Esophagus muscularis mucosa (tissue), 3 donors: ENCODE data around the gene THSD4.

Experiments used
- CTCF ChIP-seq, 3 experiments: fragments of 200-600 bp in 2 of 3; fragments of 450-650 bp in 1 of 3; sonication (generic) in 2 of 3; IDR thresholded peaks; one replicate each; pipeline ENCODE4 v1.5.1; 2017 to 2019; ENCODE audit warnings: antibody characterized with exemption in 3 of 3, mild to moderate bottlenecking in 2 of 3, moderate library complexity in 1 of 3
- POLR2A ChIP-seq: fragments of 450-650 bp; IDR thresholded peaks from one replicate; pipeline ENCODE4 v1.6.1; 2017; ENCODE audit warnings: antibody characterized with exemption, moderate library complexity, mild to moderate bottlenecking, low read depth

- no peak for TF ChIP-seq POLR2A
- TF ChIP-seq CTCF (IDR thresholded peaks at IDR 0.05): no peak
These were observed 652.9 kb downstream of the THSD4 start for GRCh38 chr15:71768184-71768583.
